ENCODE measurements around the gene TEKT2. TPM values are rescaled to one million over a fixed set of nuclear protein-coding genes. Genes with fewer than 3 reads are reported as not detected.

Gene TEKT2
- total and polyA plus RNA-seq, 8 donors: 0.32 to 16.0 (median 9.2) TPM

DNA sequence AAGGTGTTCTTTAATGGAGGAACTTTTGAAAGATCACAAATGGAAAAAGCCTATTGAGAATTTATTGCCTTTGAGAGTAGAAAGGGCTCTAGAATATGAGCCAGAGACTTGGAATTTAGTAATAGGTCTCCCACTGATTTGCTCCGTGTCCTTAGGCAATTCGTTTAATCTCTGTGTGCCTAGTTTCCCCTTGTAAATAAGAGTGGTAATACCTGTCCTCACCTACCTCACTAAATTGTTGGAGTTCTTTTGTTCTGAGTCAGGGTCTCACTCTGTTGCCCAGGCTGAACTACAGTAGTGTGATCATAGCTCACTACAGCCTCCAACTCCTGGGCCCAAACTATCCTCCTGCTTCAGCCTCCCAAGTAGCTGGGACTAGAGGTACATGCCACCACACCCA is 15.0 kb upstream of the TEKT2 start:
- ATAC-seq (no peak), DNase-seq (no peak)
- H3K4me1 ChIP-seq: no peaks in the 10 kb centered on the region
- H3K9me3 ChIP-seq: peaks cover 0 to 4% of the 10 kb centered on the region in 2 donors
- H3K4me3 ChIP-seq: no peak overlapping the region
- TF ChIP-seq, protein P1, sequence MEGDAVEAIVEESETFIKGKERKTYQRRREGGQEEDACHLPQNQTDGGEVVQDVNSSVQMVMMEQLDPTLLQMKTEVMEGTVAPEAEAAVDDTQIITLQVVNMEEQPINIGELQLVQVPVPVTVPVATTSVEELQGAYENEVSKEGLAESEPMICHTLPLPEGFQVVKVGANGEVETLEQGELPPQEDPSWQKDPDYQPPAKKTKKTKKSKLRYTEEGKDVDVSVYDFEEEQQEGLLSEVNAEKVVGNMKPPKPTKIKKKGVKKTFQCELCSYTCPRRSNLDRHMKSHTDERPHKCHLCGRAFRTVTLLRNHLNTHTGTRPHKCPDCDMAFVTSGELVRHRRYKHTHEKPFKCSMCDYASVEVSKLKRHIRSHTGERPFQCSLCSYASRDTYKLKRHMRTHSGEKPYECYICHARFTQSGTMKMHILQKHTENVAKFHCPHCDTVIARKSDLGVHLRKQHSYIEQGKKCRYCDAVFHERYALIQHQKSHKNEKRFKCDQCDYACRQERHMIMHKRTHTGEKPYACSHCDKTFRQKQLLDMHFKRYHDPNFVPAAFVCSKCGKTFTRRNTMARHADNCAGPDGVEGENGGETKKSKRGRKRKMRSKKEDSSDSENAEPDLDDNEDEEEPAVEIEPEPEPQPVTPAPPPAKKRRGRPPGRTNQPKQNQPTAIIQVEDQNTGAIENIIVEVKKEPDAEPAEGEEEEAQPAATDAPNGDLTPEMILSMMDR (IDR thresholded peaks at IDR 0.05): no peak
- H3K27me3 ChIP-seq: no peaks in the 10 kb centered on the region
- intact Hi-C loops (cut with DNase I): no loop called here
- no peak overlapping the region for H3K27ac ChIP-seq
- peaks cover 0 to 3% of the 10 kb centered on the region in 2 donors for H3K36me3 ChIP-seq

DNA sequence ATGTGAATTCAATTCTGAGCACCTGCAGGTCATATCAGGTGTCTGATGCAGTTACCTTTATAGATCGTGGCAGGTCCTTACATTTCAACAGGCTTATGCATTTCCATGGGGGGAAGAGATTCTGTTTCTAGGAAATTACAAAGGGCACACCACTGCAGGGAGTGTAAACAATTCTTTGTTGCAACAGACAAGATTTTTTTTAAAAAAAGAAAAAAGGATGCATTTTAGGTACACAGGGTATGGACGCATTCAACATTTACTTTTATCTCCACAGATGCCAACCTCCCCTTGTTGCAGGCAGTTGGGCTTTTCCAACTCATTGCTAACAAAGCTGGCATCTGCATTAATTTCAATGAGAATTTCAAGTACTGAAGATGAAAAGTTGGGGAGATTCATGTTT is 13.5 kb upstream of the TEKT2 start:
- TF ChIP-seq, protein P1 (IDR thresholded peaks at IDR 0.05): no peak
- Histone ChIP-seq H3K27me3 (no peaks in the 10 kb centered on the region), H3K27ac (no peak overlapping the region), H3K4me3 (no peak overlapping the region), H3K4me1 (no peaks in the 10 kb centered on the region), H3K36me3 (no peaks in the 10 kb centered on the region), H3K9me3 (peaks cover 0 to 4% of the 10 kb centered on the region in 2 donors)
- no peak for DNase-seq
- intact Hi-C loops (cut with DNase I): no loop called here
- ATAC-seq: no peak

DNA sequence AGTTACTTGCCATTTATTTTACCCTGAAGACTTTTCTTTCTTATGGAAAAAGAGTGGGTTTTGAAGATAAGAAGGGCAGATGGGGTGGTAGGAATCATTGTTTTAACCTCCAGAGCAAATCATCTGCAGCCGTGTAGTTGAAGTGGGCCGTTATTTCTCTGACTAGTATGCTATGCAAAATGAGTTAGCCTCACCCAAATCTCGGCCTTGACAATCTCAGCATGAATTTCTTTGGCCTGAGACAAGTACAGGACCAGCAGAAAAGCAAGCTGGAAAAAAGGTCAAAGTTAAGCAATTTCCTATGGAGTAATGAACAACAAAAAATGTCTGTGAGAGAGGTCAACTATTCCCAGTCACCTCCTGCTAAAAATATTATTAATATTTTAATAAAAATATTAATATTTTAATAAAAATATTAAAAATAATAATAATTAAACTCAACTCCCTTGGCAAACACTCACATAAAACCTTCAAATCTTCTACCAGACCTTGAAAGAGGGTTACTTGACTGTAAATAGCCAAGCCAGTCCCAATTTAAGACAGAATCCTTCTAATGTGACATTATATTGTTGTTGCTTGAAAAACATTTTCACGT is 6.8 kb upstream of the TEKT2 start:
- intact Hi-C loops (cut with DNase I): no loop called here
- Histone ChIP-seq H3K4me1 (no peaks in the 10 kb centered on the region), H3K27me3 (no peaks in the 10 kb centered on the region), H3K9me3 (no peaks in the 10 kb centered on the region), H3K27ac (no peak overlapping the region), H3K4me3 (no peak overlapping the region), H3K36me3 (no peaks in the 10 kb centered on the region)
- TF ChIP-seq, protein P1 (IDR thresholded peaks at IDR 0.05): no peak
- ATAC-seq: no peak
- DNase-seq: no peak

DNA sequence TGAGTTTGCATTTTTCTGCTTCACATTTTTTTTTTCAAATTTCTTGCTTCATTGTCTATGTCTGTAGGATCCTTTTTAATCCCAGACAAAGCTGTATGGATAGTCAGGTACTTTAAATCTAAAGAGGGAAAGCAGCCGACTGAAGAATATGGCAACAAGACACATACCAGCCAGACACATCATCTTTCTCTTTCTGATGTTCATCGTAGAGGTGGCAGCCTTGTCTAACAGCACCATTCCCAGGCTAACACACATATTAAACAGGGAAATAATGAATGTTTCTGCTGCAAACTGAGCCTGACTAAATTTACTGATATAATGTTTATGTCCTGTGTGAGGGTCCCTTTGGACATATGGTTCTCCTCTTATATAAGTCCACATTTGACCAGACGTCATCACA is 3.7 kb upstream of the TEKT2 start:
- DNase-seq: no peak
- intact Hi-C loops (cut with DNase I): no loop called here
- no peak overlapping the region for H3K27ac ChIP-seq
- H3K9me3 ChIP-seq: no peaks in the 10 kb centered on the region
- peaks cover 0 to 22% of the 10 kb centered on the region in 2 donors for H3K27me3 ChIP-seq
- no peak for ATAC-seq
- H3K36me3 ChIP-seq: no peaks in the 10 kb centered on the region
- TF ChIP-seq, protein P1 (IDR thresholded peaks at IDR 0.05): no peak
- H3K4me1 ChIP-seq: peaks cover 0 to 12% of the 10 kb centered on the region in 2 donors
- H3K4me3 ChIP-seq: no peak overlapping the region

DNA sequence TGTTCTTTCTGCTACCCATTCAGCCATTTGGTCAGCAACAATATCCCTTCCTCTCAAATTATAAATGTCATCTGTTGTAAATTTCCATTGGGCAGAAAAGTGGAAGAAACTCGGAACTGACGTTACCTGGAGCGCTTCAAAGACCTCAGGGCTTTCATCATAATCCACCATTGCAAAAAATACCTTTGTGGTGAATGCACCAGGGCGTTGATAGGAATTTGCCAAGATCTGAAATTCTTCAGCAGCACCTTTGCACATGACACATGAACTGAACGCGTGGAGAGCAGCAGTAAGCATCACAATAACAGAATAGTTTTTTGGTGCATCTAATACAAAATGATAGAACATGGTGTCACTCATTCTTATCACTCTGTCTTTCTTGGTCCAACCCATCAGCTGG is 3.1 kb upstream of the TEKT2 start:
- Histone ChIP-seq H3K9me3 (no peaks in the 10 kb centered on the region), H3K27ac (no peak overlapping the region), H3K36me3 (no peaks in the 10 kb centered on the region), H3K4me3 (no peak overlapping the region), H3K4me1 (peaks cover 0 to 12% of the 10 kb centered on the region in 2 donors), H3K27me3 (peaks cover 0 to 22% of the 10 kb centered on the region in 2 donors)
- intact Hi-C loops (cut with DNase I): no loop called here
- ATAC-seq (no peak), DNase-seq (no peak)
- TF ChIP-seq, protein P1 (IDR thresholded peaks at IDR 0.05): no peak

Data from left lung (tissue), 10 donors.